HG02571 (cell line): ENCODE measurements around the gene DLX2.

Experiments used
- ATAC-seq: cut with Tn5 transposase; IDR thresholded peaks from one replicate; pipeline ENCODE4 v1.9.1; 2021; ENCODE audit warnings: mild to moderate bottlenecking, moderate library complexity; ENCODE audit not compliant: unreplicated experiment

The DLX2 gene

GRCh38 chr2:172094294-172095145, 8.2 kb downstream of the DLX2 start:
- no peak for ATAC-seq

GRCh38 chr2:172093416-172094293, 9.0 kb downstream of the DLX2 start:
- ATAC-seq: no peak

- no peak for ATAC-seq
Measured at GRCh38 chr2:172092716-172093415, 9.8 kb downstream of the DLX2 start.

- no peak for ATAC-seq
Measured at GRCh38 chr2:172091761-172092566, 10.7 kb downstream of the DLX2 start.

- no peak for ATAC-seq
Measured at GRCh38 chr2:172091000-172091641, 11.6 kb downstream of the DLX2 start.

- no peak for ATAC-seq
Measured at GRCh38 chr2:172090044-172090961, 12.4 kb downstream of the DLX2 start.

GRCh38 chr2:172089633-172090032, 13.1 kb downstream of the DLX2 start:
- no peak for ATAC-seq

- ATAC-seq: no peak
Measured at GRCh38 chr2:172089005-172089504, 13.6 kb downstream of the DLX2 start.

GRCh38 chr2:172088245-172089004, 14.3 kb downstream of the DLX2 start:
- ATAC-seq: no peak

- no peak for ATAC-seq
Measured at GRCh38 chr2:172087780-172088244, 14.9 kb downstream of the DLX2 start.

- no peak for ATAC-seq
Measured at GRCh38 chr2:172087207-172087779, 15.4 kb downstream of the DLX2 start.

- no peak for ATAC-seq
Measured at GRCh38 chr2:172086241-172087206, 16.2 kb downstream of the DLX2 start.

GRCh38 chr2:172085460-172086159, 17.1 kb downstream of the DLX2 start, which contains the start of gene DLX1:
Gene DLX1 (plus strand): TSS chr2:172085507. CDS start chr2:172085678, 171 bp downstream.
- ATAC-seq: no peak

GRCh38 chr2:172084645-172085459, 17.8 kb downstream of the DLX2 start:
- ATAC-seq: peak; percentile 89

GRCh38 chr2:172084395-172084644, 18.4 kb downstream of the DLX2 start:
- ATAC-seq: no peak
